Activated B cell treated with CpG ODN at 0.5 μM for 24 hours (primary cell): ENCODE results near the gene PON3. TPM values are rescaled to one million over a fixed set of nuclear protein-coding genes. Genes with fewer than 3 reads are reported as not detected.

Source experiments
- ATAC-seq: fragments of 200-7000 bp; cut with Tn5 transposase; one replicate; pipeline ENCODE4 v1.10.0; 2021; ENCODE audit warnings: low read depth, mild to moderate bottlenecking, moderate library complexity
- CTCF ChIA-PET: fragments of 350-600 bp; sonication (Branson Sonifier 250); formaldehyde crosslinking; loops from one replicate; lab custom pipeline; 2021; ENCODE audit warnings: antibody characterized with exemption; lab: Charles Lee
- POLR2A ChIA-PET: fragments of 350-600 bp; sonication (Branson Sonifier 250); formaldehyde crosslinking; loops from one replicate; lab custom pipeline; 2021; ENCODE audit warnings: antibody characterized with exemption; lab: Charles Lee
- DNase-seq: peaks from one replicate; pipeline ENCODE4 v3.0.0; 2022
- H3K27ac Mint-ChIP-seq: one replicate; pipeline ENCODE4 v1.8.0; 2020; ENCODE audit warnings: mixed read lengths
- H3K27me3 Mint-ChIP-seq: one replicate; pipeline ENCODE4 v1.8.0; 2021; ENCODE audit warnings: mixed read lengths
- H3K36me3 Mint-ChIP-seq: one replicate; pipeline ENCODE4 v1.8.0; 2021; ENCODE audit warnings: low read depth, mixed read lengths
- H3K4me1 Mint-ChIP-seq: one replicate; pipeline ENCODE4 v1.8.0; 2021; ENCODE audit warnings: mixed read lengths
- H3K4me3 Mint-ChIP-seq: one replicate; pipeline ENCODE4 v1.8.0; 2020; ENCODE audit warnings: mild to moderate bottlenecking, mixed read lengths
- H3K9me3 Mint-ChIP-seq: one replicate; pipeline ENCODE4 v1.8.0; 2020; ENCODE audit warnings: mixed read lengths
- intact Hi-C: fragments of 100-400 bp; cut with micrococcal nuclease; formaldehyde crosslinking; loops from one replicate; pipeline ENCODE4 v1.15.1; 2024
- total RNA-seq: library from RNA; stranded (reverse); gene quantifications from 2 replicates; pipeline ENCODE4 v1.2.3, GENCODE V29; 2022
- TF ChIP-seq, protein P1 (sequence below): fragments of 200-600 bp; IDR thresholded peaks from one replicate; pipeline ENCODE4 v1.8.0; 2022; ENCODE audit warnings: antibody characterized with exemption, mild to moderate bottlenecking

The PON3 gene
- total RNA-seq, 1 donor from 2014 or later = not detected

GRCh38 chr7:95436407-95436806, 40.2 kb upstream of the PON3 start:
- peaks cover 20% of the 10 kb centered on the region for H3K4me1 Mint-ChIP-seq
- intact Hi-C loops = loop anchor here (10.0 kb wide), 1 partner anchor 922 kb away; no protein-coding TSS in a partner anchor
- H3K4me3 Mint-ChIP-seq = no peak overlapping the region
- TF ChIP-seq, protein P1, sequence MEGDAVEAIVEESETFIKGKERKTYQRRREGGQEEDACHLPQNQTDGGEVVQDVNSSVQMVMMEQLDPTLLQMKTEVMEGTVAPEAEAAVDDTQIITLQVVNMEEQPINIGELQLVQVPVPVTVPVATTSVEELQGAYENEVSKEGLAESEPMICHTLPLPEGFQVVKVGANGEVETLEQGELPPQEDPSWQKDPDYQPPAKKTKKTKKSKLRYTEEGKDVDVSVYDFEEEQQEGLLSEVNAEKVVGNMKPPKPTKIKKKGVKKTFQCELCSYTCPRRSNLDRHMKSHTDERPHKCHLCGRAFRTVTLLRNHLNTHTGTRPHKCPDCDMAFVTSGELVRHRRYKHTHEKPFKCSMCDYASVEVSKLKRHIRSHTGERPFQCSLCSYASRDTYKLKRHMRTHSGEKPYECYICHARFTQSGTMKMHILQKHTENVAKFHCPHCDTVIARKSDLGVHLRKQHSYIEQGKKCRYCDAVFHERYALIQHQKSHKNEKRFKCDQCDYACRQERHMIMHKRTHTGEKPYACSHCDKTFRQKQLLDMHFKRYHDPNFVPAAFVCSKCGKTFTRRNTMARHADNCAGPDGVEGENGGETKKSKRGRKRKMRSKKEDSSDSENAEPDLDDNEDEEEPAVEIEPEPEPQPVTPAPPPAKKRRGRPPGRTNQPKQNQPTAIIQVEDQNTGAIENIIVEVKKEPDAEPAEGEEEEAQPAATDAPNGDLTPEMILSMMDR = no peak
- H3K27ac Mint-ChIP-seq = no peak overlapping the region
- no peaks in the 10 kb centered on the region for H3K36me3 Mint-ChIP-seq
- POLR2A ChIA-PET = no interaction called here
- no peaks in the 10 kb centered on the region for H3K9me3 Mint-ChIP-seq
- ATAC-seq = no peak
- CTCF ChIA-PET = no interaction called here
- H3K27me3 Mint-ChIP-seq = peaks cover 4% of the 10 kb centered on the region
- DNase-seq = no peak

DNA sequence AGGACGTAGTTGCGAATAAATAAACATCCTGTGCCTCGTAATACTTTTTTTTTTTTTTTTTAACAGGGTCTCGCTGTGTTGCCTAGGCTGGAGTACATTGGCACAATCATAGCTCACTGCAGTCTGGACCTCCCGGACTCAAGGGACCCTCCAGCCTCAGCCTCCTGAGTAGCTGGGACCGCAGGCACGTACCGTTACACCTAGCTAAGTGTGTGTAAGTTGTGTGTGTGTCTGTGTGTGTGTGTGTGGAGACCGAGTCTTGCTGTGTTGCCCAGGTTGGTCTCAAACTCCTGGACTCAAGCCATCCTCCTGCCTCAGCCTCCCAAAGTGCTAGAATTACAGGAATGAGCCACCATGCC, 39.2 kb upstream of the PON3 start:
- intact Hi-C loops = loop anchor here (10.0 kb wide), 1 partner anchor 921 kb away; no protein-coding TSS in a partner anchor
- Mint-ChIP-seq H3K27ac (peak overlapping the region; percentile 38), H3K4me1 (peaks cover 20% of the 10 kb centered on the region), H3K9me3 (no peaks in the 10 kb centered on the region), H3K4me3 (peak overlapping the region; percentile 77), H3K36me3 (no peaks in the 10 kb centered on the region), H3K27me3 (no peaks in the 10 kb centered on the region)
- ChIA-PET CTCF (no interaction called here), POLR2A (interaction anchor here (0.7 kb wide), 1 partner anchor 777 kb away, joined by 4 read pairs; no protein-coding TSS in a partner anchor)
- TF ChIP-seq, protein P1 = no peak
- DNase-seq = no peak
- ATAC-seq = peak; percentile 16

DNA sequence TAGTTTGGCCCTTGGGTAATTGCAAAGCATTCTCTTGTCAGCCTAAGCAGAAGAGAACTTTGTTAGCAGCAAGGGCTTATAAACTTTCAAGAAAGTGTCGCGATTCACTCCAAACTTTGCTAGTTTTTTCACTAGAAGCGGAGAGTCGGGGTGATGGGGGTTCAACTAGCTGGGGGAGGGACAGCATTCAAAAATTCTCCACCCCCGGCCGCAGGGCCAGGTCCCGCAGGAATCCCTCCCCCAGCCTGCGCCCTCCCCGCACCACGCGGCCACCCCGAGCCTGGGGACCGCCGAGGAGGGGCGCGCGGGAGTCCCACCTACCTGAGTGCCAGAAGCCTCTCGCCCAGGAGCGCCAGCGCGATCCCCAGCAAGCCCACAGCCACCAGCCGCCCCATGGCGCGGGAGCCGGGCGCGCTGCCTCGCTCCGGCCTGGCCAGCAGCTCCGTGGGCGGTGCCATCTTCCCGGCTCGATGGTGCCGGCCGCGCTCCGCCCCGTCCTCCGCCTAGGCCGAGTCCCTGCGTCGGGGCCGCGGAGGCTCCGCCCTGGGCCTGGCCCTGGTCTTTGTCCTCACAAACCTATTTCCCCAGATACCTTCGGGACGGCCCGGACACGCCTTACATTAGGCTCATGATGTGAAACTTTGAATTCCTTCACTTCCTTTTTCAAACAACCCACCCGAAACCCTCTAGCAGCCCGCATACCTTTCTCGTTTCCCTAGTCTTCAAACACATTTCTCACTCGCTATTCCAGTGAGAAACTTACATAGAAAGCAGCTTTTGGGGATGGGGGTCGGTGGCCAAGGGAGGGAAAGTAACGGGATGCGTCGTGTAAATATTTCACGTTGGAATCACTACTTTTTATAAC, 38.6 kb upstream of the PON3 start, which contains the start of gene PON2:
Gene PON2 (minus strand): TSS at position 472 of the 865 bp plus-strand sequence. CDS start 77 bp downstream, at position 395.
- CTCF ChIA-PET = no interaction called here
- intact Hi-C loops = loop anchor here (10.0 kb wide), 1 partner anchor 920 kb away; no protein-coding TSS in a partner anchor
- Mint-ChIP-seq H3K9me3 (no peaks in the 10 kb centered on the region), H3K36me3 (no peaks in the 10 kb centered on the region), H3K27me3 (no peaks in the 10 kb centered on the region), H3K4me3 (peak within 1 kb of the TSS; percentile 77), H3K27ac (peak within 1 kb of the TSS; percentile 38), H3K4me1 (peaks cover 20% of the 10 kb centered on the region)
- peak; percentile 54 for DNase-seq
- ATAC-seq = peak; percentile 93
- POLR2A ChIA-PET = interaction anchor here (0.7 kb wide), 1 partner anchor 777 kb away, joined by 4 read pairs; no protein-coding TSS in a partner anchor
- TF ChIP-seq, protein P1 = no peak

DNA sequence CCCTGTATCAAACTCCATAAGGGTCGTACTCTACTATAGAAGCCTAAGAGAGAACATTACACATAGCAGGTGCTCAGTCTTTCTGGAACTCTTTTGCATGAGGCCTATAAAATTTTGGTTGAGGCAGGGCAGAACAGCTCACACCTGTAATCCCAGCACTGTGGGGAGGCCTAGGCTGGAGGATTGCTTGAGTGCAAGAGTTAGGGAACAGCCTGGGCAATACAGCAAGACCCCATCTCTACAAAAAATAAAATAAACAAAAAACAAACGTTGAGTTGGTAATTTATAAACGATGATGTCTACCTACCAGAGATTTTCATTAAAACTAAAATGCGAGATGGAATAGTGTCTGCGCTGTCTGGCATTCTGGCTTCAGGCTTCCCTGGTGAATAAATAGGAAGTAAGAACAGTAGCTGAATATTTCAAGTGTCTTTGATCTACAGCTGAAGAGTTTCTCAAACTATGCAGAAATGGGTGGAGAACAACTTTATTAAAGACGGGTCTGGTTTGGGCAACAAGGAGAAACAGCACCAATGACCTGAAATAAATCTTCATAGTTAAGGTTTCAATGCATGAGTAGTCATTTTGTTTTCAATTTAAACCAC, 37.9 kb upstream of the PON3 start:
- H3K9me3 Mint-ChIP-seq = no peaks in the 10 kb centered on the region
- CTCF ChIA-PET = no interaction called here
- ATAC-seq = no peak
- intact Hi-C loops = loop anchor here (10.0 kb wide), 1 partner anchor 919 kb away; no protein-coding TSS in a partner anchor
- no peaks in the 10 kb centered on the region for H3K36me3 Mint-ChIP-seq
- TF ChIP-seq, protein P1 = no peak
- H3K4me1 Mint-ChIP-seq = peaks cover 20% of the 10 kb centered on the region
- no peak for DNase-seq
- peak overlapping the region; percentile 77 for H3K4me3 Mint-ChIP-seq
- POLR2A ChIA-PET = interaction anchor here (0.6 kb wide), 1 partner anchor 18 kb away, joined by 3 read pairs; no protein-coding TSS in a partner anchor
- no peaks in the 10 kb centered on the region for H3K27me3 Mint-ChIP-seq
- H3K27ac Mint-ChIP-seq = peak overlapping the region; percentile 3

GRCh38 chr7:95433129-95433528, 37.0 kb upstream of the PON3 start:
- no peak for ATAC-seq
- ChIA-PET CTCF (no interaction called here), POLR2A (no interaction called here)
- Mint-ChIP-seq H3K36me3 (no peaks in the 10 kb centered on the region), H3K27ac (no peak overlapping the region), H3K9me3 (no peaks in the 10 kb centered on the region), H3K27me3 (no peaks in the 10 kb centered on the region), H3K4me1 (peaks cover 20% of the 10 kb centered on the region), H3K4me3 (no peak overlapping the region)
- no peak for DNase-seq
- TF ChIP-seq, protein P1 = no peak
- intact Hi-C loops = loop anchor here (10.0 kb wide), 1 partner anchor 918 kb away; no protein-coding TSS in a partner anchor
